Stimulated activated CD4-positive, alpha-beta T cell treated with anti-CD3 and anti-CD28 coated beads, TNF-alpha, amount 100 ng/mL, for 24 hours (primary cell): ENCODE results near the gene LIN9.
A peak's percentile ranks its signal among the peaks of the same experiment; 100 is the strongest.
"Not testable (repeated sequence)": the region's sequence is repeated elsewhere in the genome, so short reads cannot be mapped to it uniquely, and the experiment has no call there.

Experiments used
- DNase-seq, 3 experiments: peaks; one replicate each; pipeline ENCODE4 v3.0.0-alpha.2; 2020; ENCODE audit warnings: low read depth in 3 of 3

LIN9 gene

GRCh38 chr1:226274138-226274537 is 34.8 kb downstream of the LIN9 start:
- no peak for DNase-seq

GRCh38 chr1:226272233-226272902 is 36.6 kb downstream of the LIN9 start:
- DNase-seq, result not testable (repeated sequence)

DNA sequence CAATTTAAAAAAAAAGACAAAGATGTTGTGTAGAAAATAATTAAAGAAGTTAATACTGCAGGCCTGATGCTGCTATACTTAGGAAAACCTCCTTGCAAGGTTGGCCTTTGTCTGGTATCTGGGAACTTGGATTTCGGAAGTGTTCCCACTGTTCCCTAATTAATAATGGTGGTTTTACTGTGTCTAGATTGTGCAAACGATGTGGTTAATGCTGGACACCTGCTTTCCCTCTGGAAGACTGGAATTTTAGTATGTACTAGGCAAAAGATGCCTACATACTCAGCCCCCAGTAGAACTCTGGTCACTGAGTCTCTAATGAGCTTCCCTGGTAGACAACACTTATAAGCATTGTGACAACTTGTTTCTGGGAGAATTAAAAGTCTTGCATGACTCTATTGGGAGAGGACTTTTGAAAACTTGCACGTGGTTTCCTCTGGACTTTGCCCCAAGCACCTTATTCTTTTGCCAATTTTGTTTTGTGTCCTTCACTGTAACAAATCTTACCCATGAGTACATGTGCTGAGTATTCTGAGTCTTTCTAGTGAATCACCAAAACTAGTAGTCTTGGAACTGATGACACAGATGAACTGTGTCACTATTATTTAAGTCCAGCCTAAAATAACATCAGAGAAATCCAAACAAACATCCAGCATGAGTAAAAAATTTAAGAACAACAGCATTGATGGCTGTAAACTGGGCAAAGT is 40.4 kb downstream of the LIN9 start:
- DNase-seq, result no peak

DNA sequence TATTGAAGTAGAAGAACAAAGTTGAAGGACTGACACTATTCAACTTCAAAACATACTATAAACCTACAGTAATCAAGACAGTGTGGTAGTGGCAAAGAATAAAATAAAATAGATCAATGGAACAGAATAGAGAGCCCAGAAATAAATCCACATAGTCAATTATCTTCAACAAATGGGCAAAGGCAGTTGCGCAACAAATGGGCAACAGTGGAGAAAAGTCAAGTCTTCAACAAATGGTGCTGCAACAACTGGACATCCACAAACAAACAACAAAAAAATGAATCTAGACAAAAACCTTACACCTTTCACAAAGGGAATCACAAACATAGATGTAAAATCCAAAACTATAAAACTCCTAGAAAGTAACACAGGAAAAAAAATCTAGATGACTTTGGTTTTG is 47.1 kb downstream of the LIN9 start:
- no peak for DNase-seq

DNA sequence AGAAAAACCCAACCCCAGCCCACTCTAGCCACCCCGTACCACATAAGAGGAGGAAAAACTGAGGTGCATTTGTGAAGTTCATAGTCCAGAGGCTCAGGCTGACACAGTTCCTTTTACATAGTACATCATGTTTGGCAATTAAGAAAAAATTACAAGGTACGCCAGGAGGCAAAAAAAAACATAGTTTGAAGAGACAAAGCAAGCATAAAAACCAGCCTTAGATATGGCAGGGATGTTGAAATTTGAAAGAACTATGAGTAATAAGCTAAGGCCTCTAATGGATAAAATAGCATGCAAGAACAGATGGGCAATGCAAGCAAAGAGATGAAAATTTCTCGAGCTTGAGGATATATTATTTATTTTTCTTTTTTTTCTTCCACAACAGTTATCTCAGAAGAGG is 53.6 kb downstream of the LIN9 start:
- DNase-seq, result no peak

GRCh38 chr1:226253933-226254332 is 55.0 kb downstream of the LIN9 start:
- DNase-seq, result no peak

- DNase-seq, result not testable (repeated sequence)
These were observed 56.1 kb downstream of the LIN9 start for GRCh38 chr1:226252841-226253240.

- no peak for DNase-seq
These were observed 58.5 kb downstream of the LIN9 start for GRCh38 chr1:226250511-226250910.

- no peak for DNase-seq
These were observed 60.2 kb downstream of the LIN9 start for GRCh38 chr1:226248796-226249195.

DNA sequence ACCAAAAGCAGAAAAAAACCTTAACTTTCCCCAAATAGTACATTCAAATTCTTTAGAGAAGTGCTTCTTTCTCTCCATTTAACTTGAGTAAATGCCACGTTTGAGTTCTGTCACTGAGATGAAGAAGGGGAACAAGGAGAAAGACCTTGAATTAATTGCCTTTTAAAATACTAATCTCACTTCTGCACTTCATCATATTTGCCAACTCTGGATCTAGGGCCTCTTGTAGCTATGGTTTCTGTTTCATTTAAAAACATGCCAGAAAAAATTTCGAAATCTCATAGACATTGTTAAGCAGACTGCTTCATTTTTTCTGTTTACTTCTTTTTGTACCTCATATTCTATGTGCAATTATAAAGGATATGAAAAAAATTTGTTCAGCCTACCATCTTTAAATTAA is 60.9 kb downstream of the LIN9 start:
- no peak for DNase-seq

DNA sequence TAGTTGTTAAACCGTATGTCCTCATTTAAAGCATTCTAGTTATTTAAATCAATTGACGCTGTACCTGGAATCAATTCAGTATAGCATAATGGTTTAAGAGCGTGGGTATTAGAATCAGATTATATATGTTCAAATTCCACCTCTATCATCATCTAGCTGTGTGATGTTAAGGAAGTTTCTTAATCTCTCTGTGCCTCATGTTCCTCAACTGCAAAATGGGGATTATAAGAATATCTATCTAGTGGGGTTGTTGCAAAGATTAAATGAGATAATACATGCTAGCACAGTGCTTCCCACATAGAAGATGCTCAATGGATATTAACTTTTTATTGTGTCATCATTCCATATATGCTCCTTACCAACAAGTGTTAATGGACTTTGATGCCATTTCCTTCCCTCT is 69.5 kb downstream of the LIN9 start:
- DNase-seq, result no peak

DNA sequence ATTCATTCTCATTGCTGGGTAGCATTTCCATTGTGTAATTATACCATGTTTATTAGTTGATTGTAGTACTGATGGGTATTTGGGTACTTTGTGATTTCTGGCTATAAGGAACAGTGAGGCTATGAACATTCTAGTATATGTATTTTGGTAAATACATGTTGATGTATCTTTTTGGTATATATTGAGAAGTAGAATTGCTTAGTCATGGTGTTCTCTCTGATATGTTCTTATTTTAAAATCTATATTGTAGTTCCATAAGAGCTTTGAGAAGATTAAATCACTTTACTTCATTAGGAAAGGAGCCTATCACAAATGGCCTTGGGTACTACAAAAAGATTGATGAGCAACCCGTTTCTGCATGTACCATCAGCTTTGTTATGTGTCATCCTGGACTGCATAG is 72.1 kb downstream of the LIN9 start:
- no peak for DNase-seq

- no peak for DNase-seq
These were observed 75.2 kb downstream of the LIN9 start for GRCh38 chr1:226233806-226234205.

DNA sequence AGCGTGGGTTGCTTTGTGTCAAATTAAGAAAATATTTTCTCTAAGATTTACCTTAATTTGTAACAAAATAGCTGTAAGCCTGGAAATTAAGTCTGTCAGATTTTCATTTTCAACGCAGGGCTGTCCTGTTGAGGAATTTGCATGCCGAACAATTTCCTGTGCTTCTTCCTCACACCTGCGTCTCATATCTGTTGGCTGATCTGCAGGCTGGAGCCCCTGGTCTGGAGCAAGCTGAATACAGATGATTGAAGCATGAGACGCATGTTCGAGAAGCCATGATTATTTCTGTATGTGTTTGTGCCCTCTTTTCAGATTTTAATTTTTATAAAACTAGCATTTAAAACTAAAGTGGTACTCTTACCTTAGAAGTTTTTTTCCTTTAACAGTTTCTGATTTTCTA is 75.7 kb downstream of the LIN9 start:
- DNase-seq, result no peak

DNA sequence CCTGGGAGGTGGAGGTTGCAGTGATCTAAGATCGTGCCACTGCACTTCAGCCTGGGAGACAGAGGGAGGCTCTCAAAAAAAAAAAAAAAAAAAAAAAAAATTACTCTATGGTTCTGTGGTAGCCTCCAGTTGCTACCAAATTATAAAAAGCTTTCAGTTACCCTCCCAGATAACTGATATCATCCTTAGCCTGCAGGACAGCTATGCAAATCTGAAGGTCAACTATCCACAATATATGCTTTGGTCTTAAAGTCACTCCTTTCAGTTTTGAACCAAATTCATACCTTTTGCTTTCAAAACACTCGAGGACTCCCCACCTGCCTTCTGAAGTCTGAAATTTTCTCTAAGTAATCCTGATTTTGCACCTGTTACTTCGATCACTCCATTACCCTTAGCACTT is 82.4 kb downstream of the LIN9 start:
- no peak for DNase-seq

GRCh38 chr1:226223786-226224244 is 85.1 kb downstream of the LIN9 start:
- peak in 1 of 3 experiments; percentile 12 for DNase-seq

DNA sequence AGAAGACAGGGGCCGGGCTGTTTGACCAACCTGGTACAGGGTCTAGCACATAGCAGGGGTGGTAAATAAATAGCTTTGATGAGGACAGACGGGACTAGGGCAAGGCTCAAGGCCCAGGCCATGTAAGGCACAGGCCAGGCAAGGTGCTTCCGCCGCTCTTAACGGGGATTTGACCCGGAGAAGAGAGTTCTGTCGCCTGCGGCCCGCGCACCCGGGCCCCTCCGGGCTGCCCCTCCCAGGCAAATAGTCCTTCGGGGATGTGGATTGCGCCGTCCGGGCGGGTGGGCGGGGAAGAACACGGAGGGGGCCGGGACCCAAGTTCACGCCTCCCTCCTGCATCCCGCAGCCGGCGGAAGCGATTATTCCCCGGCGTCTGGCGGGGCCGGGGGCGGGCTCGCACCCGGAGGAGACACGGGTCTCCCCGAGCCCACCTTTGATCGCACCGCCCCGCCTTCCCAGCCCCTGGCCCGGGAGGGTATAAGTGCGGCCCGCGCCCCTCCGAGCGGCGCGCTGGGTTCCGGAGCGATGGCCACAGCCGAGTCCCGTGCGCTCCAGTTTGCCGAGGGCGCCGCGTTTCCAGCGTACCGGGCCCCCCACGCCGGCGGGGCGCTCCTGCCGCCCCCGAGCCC is 85.7 kb downstream of the LIN9 start, which contains the start of gene MIXL1:
TSS of gene MIXL1 (plus strand) at position 508 of the 629 bp plus-strand sequence. CDS start at position 526, 18 bp downstream.
- no peak for DNase-seq

GRCh38 chr1:226222686-226223085 is 86.3 kb downstream of the LIN9 start:
- no peak for DNase-seq

GRCh38 chr1:226220473-226221189 is 88.3 kb downstream of the LIN9 start:
- DNase-seq, result no peak

GRCh38 chr1:226217273-226217672 is 91.7 kb downstream of the LIN9 start:
- no peak for DNase-seq

DNA sequence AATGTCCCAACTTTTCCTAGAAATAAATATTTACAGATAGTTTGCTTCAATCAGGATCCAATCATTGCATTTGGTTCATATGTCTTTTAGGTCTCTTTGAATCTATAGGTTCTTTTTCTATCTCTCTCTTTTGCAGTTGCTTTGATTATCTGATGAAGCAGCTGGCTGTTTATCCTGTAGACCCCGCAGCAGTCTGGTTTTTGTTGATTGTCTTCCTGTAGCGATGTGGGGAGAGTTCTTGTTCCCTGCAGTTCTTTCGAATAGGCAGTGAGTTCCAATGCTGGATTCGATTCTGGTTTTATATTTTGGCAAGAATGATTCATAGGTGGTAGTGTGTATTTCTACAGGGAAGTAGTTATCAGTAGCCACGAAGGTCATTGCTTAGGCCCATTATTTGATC is 92.9 kb downstream of the LIN9 start:
- DNase-seq, result no peak

GRCh38 chr1:226215239-226215638 is 93.7 kb downstream of the LIN9 start:
- no peak for DNase-seq
